WTC11 (cell line): ENCODE results near the gene STXBP6.

ENCODE experiments used
- ATF2 ChIP-seq: sonication (generic); formaldehyde crosslinking; IDR thresholded peaks from 2 replicates; pipeline ENCODE4 v1.8.1; 2022; ENCODE audit warnings: low read depth, missing genetic modification reagents, borderline replicate concordance
- FOXJ3 ChIP-seq: sonication (generic); formaldehyde crosslinking; IDR thresholded peaks from 2 replicates; pipeline ENCODE4 v1.9.0; 2021; ENCODE audit warnings: missing genetic modification reagents, mild to moderate bottlenecking, borderline replicate concordance
- NR3C1 ChIP-seq: sonication (generic); formaldehyde crosslinking; conservative IDR thresholded peaks from 2 replicates; pipeline ENCODE4 v1.8.1; 2023; ENCODE audit warnings: low read depth, mild to moderate bottlenecking, missing genetic modification reagents
- TF ChIP-seq, protein P1 (sequence below): sonication (generic); formaldehyde crosslinking; IDR thresholded peaks from 2 replicates; pipeline ENCODE4 v1.8.0; 2022; ENCODE audit warnings: mild to moderate bottlenecking, missing genetic modification reagents
- TF ChIP-seq, protein P2 (sequence below): fragments of 200-600 bp; IDR thresholded peaks from 2 replicates; pipeline ENCODE4 v1.8.0; 2022; ENCODE audit warnings: antibody characterized with exemption
- TF ChIP-seq, protein P3 (sequence below): sonication (generic); formaldehyde crosslinking; IDR thresholded peaks from 2 replicates; pipeline ENCODE4 v1.8.1; 2023; ENCODE audit warnings: mild to moderate bottlenecking, moderate library complexity, missing genetic modification reagents
- TF ChIP-seq, protein P4 (sequence below): sonication (generic); formaldehyde crosslinking; conservative IDR thresholded peaks from 2 replicates; pipeline ENCODE4 v1.8.1; 2022; ENCODE audit warnings: mild to moderate bottlenecking, missing genetic modification reagents

DNA sequence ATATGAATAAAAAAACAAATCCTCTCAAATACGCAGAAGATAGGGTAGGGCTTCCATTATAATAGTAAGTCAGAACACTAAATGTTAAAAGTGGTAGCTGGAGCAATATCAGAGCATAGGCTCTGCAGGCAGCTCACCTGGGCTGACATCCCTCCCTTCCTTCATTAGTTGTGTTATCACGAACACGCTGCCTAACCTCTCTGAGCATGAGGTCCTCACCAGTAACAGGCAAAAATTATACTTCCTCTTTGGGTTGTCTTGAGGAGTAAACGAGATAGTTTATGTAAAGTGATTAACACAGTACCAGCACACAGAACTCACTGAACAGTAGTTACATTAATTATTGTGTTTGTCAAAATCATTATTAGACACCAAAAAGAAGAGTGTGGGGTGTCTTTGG, 154.3 kb downstream of the STXBP6 start:
- TF ChIP-seq, protein P1, sequence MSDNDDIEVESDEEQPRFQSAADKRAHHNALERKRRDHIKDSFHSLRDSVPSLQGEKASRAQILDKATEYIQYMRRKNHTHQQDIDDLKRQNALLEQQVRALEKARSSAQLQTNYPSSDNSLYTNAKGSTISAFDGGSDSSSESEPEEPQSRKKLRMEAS (CRISPR knock-in tag): no peak
- TF ChIP-seq, protein P2, sequence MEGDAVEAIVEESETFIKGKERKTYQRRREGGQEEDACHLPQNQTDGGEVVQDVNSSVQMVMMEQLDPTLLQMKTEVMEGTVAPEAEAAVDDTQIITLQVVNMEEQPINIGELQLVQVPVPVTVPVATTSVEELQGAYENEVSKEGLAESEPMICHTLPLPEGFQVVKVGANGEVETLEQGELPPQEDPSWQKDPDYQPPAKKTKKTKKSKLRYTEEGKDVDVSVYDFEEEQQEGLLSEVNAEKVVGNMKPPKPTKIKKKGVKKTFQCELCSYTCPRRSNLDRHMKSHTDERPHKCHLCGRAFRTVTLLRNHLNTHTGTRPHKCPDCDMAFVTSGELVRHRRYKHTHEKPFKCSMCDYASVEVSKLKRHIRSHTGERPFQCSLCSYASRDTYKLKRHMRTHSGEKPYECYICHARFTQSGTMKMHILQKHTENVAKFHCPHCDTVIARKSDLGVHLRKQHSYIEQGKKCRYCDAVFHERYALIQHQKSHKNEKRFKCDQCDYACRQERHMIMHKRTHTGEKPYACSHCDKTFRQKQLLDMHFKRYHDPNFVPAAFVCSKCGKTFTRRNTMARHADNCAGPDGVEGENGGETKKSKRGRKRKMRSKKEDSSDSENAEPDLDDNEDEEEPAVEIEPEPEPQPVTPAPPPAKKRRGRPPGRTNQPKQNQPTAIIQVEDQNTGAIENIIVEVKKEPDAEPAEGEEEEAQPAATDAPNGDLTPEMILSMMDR: no peak
- TF ChIP-seq NR3C1 (CRISPR knock-in tag) (no peak), FOXJ3 (CRISPR knock-in tag) (no peak), ATF2 (no peak)
- TF ChIP-seq, protein P3, sequence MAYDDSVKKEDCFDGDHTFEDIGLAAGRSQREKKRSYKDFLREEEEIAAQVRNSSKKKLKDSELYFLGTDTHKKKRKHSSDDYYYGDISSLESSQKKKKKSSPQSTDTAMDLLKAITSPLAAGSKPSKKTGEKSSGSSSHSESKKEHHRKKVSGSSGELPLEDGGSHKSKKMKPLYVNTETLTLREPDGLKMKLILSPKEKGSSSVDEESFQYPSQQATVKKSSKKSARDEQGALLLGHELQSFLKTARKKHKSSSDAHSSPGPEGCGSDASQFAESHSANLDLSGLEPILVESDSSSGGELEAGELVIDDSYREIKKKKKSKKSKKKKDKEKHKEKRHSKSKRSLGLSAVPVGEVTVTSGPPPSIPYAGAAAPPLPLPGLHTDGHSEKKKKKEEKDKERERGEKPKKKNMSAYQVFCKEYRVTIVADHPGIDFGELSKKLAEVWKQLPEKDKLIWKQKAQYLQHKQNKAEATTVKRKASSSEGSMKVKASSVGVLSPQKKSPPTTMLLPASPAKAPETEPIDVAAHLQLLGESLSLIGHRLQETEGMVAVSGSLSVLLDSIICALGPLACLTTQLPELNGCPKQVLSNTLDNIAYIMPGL (CRISPR knock-in tag): no peak
- TF ChIP-seq, protein P4, sequence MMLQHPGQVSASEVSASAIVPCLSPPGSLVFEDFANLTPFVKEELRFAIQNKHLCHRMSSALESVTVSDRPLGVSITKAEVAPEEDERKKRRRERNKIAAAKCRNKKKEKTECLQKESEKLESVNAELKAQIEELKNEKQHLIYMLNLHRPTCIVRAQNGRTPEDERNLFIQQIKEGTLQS: no peak
